ENCODE data around the gene GALNT9.

DNA sequence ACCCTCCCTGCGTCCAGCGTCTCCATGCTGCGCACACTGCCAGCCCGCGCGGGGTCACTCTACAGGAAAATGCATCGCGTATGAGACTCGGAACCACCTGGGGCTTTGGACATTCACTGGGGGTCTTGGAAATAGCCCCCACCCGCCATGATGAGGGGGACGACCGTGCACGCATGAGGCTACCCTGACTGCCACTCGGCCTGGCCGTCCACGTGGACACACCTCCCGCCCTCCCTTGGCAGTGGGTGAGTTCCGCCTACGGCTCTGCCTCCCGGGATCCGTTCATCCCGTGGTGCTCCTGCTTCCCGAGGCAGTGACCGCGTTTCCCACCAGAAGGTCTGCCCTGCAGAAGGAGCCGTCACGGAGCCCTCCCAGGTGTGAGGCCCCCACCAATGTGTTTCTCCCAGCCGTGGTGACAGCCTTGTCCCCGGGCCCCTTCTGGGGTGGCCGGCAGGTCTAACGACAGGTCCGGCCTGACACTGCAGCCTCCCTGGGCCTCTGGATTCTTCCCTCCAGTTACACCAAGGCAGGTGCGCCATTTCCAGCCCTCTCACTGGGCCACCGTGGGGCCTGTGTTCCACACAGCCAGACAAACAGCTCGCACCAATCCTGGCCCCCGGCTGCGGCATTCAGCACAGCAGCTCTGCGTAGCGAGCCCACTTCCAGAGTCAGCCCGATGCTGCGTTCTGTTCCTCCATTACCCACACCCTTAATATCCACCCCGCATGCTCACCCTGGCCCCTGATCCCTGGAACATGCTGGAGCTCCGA is 11.1 kb upstream of the GALNT9 start:
- no peak for TF ChIP-seq SMC3 (IDR thresholded peaks at IDR 0.05)
- TF ChIP-seq POLR2A (IDR thresholded peaks at IDR 0.05; ENCODE audit: low read length): no peak
- no peak for TF ChIP-seq CBX8 (IDR thresholded peaks at IDR 0.05)
- no peak for TF ChIP-seq CTCF (IDR thresholded peaks at IDR 0.05)
- TF ChIP-seq MAZ (IDR thresholded peaks at IDR 0.05; ENCODE audit: borderline replicate concordance, low read depth, low read length): no peak
- no peak for TF ChIP-seq TFCP2L1 (CRISPR knock-in tag; IDR thresholded peaks at IDR 0.05)
- no peak for TF ChIP-seq RNF2 (IDR thresholded peaks at IDR 0.05; ENCODE audit: borderline replicate concordance, low read depth)
- no peak for TF ChIP-seq RAD21 (conservative IDR thresholded peaks at IDR 0.05 in 1 of 2, IDR thresholded peaks at IDR 0.05 in 1 of 2)
- TF ChIP-seq CEBPB (IDR thresholded peaks at IDR 0.05): no peak

All from A549 (cell line).